Ureter (tissue), 1 donor: ENCODE results near the gene CARD9. TPM values are rescaled to one million over a fixed set of nuclear protein-coding genes. Genes with fewer than 3 reads are reported as not detected.

ENCODE experiments used
- DNase-seq: peaks from one replicate; pipeline ENCODE4 v3.0.0-alpha.2; 2020; ENCODE audit warnings: low spot score
- total RNA-seq: library from RNA; stranded (reverse); gene quantifications from one replicate; pipeline ENCODE4 v1.2.4, GENCODE V29; 2023
- donor health status: DM: yes; HTN: yes; CAD: no.

The CARD9 gene
- total RNA-seq, 1 donor from 2014 or later: 11.5 TPM

DNA sequence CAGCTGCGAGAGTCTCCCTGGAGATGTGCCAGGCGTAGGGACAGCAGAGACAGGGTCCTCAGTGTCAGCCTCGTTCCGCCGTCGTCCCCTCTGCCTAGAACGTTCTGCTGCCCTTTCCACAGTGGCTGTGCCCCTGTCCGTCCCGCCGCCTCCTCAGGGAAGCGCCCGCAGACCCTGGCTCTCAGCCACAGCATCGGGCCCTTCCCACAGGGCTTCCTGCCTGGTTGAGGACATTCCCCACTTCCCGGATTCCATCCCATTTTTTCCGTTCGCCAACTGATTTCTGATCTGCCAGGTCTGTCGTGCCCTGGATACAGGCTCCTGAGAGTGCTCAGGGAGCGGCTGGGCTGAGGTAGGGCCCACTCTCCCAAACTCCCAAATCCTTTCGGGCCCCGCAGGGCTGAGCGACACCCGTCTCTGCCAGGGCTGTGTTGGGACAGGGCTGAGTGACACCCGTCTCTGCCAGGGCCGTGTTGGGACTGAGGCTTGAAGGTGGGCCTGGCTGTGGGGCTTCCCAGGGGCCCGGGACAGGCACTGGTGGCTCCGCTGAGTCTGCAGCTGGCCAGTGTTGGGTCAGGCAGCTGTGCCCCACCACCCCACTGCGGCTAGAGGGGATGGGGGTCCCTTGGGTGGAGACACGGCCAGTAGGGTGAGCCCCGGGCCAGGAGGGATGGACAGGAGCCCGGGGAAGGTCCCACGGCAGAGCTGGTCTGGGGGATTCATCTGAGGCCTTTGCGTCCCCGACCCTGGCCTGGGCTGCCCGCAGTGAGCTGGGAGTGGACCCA is 25.8 kb downstream of the CARD9 start:
- DNase-seq: no peak

DNA sequence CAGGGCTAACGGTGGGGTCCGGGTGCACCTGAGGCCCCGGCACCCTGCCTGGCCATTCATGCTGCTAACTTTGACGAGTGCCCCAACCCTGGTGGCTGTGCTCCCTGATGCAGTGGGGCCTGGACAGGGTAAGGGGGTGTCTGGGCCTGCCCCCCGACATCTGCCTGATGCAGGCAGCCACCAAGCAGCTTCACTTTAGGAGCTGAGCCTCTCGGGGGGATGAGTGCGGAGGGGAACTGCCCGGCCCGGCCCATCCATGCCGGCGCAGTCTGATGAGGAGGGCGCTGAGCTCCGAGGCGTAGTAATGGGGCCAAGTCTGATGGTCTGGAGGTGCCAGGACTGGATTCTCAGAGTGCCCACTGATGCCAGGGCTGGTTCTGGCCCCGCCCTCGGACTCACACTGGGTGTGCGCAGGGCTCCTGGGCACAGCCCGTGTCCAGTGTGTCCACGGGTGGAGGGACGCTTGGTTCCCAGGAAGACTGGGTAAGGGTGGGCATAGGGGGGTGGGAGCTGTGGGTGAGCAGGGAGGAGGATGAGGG is 26.5 kb downstream of the CARD9 start:
- no peak for DNase-seq

DNA sequence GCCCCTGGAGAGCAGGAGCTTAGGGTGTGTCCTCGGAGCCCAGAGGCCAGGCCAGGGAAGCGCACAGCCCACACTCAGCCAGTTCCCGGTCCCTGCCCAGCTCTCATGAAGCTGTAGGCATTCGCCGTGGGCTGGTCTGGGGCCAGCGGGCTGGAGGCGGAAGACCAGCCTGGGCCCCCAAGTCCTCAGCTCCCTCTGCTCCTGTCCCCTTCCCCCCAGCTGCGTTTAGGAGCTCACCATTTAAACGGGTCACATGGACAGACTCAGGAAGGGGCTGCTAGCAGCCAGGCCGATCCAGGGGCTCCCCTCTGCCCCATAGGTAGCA is 27.4 kb downstream of the CARD9 start:
- no peak for DNase-seq

DNA sequence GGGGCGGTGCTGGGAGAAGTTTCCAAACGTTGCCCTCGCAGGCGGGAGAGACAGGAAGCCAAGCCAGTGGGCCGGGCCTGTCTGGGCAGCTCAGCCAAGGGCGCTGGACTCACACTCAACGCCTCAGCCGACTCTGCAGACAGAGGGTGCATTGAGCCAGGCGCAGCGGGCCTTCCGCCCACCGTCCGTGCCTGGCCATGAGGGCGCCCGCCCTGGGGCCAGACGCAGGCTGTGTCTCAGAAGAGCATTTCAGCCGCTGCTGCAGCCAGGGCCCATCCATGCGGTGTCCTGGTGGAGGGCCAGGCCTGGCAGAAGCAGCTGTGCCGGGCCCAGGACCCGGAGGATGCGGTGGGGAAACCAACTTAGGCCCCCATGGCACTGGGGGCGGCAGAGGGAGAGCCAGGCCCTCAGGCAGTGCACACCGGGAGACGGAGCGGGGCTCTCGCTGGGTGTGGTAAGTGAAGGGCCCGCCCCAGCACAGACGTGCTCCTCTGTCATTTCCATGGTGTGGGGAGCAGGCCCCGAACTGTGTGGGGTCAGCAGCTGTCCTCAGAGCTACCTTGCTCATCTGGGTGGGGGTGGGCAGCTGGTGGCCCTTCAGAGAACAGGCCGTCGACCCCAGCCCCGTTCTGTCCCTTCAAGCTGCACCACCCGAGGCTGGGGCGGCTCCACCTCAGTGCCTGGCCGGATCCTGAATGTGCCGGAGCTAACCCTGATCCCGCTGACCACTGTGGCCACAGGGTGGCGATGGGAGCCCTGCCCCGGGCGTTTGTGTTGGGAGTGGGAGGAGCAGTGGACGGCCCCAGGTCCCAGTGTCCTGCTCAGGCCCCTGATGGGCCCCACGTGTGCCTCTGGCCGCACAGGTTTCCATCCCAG is 27.9 kb downstream of the CARD9 start:
- DNase-seq: peak; percentile 75

DNA sequence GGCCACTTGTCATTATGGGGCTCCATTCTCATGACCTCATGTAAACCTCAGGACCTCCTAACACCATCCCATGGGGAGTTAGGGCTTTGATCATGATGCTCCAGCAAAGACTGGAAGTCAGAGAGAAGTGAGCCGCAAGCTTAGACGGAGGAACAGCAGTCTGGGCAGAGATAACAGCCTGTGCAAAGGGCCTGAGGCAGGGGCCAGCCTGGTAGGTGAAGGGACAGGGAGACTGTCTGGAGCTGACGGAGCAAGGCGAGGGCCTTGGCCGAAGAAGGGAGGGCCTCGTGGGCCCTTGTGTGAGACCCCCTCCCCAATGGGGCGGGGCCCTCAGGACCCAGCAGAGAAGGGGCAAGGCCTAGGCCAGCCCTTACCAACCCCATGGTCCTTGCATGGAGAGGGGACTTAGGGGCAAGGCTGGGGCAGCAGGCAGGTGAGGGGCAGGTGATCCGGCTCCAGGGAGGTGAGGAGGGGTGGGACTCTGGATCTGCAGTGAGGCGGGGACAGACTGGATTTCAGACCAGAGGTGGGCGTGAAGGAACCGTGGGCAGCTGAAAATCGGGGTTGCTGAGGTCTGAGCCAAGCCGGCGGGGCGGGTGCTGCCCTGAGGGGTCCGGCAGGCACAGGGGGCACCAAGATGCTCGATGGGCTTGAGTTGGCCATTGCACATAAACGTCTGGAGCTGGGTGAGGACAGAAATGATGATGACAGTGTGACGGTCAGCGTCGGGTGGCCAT is 28.8 kb downstream of the CARD9 start:
- no peak for DNase-seq

DNA sequence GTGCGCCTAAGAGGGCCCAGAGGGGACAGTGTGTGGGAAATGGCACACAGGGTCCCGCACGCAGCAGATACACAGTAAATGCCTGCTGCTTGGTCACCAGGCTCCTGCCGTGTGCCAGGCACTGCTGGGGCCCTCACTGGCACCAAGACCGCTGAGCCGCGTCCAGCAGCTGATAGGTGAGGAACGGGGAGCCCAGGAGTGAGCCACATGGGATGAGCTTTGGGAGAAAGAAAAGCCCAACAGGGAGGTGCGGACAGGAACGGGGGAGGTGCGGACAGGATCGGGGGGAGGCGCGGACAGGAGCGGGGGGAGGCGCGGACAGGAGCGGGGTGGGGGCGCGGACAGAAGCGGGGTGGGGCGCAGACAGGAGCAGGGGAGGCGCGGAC is 29.6 kb downstream of the CARD9 start:
- no peak for DNase-seq

DNA sequence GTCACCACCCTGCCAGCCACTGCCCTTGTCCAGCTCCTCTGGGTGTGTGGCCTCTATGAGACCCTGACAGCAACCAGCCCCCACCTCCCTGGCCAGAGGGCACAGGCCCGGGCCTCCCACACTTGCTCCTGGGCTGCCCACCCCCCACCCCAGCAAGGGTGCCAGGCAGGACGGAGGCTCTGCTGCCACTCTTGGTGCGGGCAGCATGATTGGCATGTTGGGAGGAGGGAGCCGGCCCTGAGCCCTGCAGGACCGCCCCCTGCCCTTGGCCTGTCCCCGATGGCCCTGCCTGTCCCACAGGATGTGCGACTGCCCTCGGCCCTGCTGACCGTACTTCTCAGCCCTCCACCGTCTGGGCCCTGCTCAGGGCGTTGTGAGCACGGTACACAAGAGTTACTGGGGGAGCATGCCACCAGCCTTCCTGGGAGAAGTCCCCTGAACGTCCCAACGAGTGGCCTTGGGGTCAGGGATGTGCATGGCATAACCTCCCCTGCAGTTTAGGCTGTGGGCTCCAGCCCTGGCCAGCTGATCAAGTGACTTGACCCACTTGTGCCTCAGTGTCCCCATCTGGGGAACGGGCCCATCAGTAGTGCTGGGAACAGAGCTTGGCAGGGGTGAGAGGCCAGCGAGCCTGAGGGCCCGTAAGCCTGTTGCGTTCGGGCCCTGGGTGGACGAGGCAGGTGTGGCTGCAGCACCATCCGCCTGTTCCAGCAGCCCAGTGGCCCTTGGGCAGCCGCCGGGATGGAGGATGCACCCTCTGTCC is 30.2 kb downstream of the CARD9 start:
- no peak for DNase-seq

DNA sequence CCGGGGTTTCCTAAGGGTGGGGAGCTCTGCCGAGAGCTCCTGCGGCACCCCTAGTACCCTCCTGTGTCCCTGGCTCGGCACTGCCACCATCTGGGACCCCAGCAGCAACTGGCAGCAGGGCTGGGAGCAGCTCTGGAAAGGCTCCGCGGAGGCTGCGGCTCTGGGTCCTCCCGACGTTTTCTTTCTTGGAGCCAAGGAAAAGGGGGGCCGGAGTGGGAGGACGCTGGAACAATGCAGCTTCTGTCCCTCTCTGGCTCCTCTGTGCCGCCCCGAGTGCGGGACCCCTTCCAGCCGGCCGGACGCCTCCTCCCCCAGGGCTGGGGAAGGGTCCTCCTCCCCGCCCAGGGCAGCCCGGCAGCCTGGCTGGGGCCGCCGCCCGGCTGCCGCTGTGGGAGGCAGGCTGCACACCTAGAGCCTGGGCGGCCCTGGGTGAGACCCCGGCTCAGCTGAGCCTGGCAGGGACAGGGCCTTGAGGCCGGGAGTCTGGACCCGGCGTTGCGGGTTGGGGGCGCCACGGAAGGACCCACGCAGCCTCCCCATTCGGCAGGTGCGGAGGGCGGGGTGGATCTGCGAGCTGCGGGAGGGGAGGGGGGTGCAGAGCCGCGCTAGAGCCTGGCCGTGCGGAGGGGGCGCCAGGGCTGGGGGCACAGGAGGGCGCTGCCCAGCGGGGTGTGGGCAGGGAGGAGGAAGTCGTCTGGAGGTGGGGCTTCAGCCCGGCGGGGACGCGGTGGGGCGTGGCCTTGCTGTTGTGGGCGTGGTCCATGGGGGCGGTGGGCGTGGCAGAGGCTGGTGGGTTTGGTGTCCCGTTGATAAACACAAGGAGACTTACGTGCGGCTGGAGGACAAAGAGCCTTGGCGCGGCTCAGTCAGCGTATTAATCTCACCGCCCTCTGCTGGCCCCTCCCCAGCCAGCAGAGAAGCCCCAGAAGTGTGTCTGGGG is 31.0 kb downstream of the CARD9 start:
- DNase-seq: peak; percentile 87

DNA sequence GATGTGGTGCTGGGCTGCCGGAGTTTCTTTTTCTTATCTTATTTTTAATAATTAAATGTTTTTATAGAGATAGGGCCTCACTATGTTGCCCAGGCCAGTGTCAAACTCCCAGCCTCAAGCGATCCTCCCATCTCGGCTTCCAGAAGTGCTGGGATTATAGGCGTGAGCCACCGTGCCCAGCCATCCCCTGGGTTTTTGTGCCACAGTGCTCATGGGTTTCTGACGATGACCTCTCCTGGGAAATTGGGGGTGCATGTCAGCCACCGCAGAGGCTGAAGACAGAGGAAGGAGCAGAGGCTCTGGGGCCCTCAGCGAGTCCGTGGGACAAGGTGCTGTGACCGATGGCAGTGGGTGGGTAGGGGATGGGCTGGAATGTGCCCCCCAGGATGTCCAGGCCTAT is 31.7 kb downstream of the CARD9 start:
- DNase-seq: no peak

DNA sequence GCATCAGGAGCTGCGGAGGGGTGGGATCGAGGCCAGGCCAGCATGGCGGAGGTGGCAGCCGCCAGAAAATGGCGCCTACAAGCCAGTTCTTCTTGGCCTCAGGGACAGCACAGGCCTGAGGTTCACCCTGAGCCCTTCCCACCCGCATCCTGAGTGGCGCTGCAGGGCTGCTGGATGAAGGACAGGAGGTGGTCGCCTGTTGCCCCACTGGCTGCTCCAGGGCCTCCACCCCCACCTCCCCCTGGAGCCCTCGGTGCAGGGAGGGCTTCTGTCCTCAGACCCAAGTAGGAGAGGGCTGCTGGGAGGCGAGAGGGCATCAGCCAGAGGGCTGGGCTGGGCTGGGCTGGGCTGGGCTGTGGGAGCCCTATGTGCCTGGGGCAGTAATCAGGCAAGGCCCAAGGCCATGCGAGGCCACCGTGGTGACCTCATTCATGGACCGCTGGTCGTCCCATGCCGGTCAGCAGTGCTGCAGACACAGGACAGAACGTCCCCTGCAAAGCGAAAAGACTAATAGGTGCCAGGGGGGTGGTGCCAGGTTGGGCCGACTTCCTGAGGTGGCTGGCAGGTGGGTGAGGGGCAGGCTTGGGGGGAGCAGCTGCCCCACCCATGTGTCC is 32.3 kb downstream of the CARD9 start:
- no peak for DNase-seq

DNA sequence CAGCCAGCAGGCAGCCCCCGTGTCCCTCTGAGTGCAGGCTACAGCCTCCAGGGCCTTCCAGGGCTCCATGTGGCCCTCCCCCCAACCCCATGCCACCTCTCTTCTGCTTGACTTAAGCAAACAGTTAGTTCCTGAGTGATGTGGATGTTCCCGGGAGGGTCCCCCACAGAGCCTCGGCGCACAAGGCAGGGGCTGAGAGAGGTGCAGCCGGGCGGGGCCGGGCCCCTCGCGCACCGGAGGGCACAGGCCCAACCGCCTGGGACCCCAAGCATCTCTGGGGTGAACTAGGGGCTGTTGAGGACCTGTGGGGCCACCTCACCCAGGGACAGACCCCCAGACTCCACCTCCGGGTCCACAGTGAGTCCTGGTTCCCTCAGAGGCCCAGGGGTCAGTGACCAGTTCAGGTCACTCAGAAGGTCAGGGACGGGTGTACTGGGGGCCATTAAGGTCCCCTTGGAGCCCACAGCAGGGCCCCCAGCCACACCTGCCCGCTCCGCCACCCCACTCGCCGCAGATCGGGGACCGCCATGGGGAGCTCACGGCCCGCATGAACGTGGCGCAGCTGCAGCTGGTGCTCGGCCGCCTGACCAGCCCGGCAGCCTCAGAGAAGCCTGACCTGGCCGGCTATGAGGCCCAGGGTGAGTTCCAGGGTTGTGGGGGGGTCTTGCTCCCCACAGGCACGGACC is 33.0 kb downstream of the CARD9 start:
- no peak for DNase-seq

DNA sequence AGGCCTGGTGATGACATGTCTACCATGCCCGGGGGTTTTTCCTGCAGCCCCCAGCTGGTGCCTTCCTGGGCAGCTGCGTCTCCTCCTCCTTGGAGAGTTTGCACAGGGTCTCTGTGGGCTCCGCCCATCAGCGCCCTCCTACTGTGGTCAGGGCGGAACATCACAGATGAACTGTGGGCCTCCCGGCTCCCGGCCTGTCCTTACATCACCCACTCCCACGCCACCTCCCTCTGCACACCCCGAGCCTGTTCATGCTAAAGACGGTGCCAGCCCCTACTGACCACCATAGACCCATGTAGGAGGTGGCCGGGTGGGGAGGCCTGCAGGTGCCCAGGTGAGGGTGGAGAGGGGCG is 33.5 kb downstream of the CARD9 start:
- DNase-seq: no peak

DNA sequence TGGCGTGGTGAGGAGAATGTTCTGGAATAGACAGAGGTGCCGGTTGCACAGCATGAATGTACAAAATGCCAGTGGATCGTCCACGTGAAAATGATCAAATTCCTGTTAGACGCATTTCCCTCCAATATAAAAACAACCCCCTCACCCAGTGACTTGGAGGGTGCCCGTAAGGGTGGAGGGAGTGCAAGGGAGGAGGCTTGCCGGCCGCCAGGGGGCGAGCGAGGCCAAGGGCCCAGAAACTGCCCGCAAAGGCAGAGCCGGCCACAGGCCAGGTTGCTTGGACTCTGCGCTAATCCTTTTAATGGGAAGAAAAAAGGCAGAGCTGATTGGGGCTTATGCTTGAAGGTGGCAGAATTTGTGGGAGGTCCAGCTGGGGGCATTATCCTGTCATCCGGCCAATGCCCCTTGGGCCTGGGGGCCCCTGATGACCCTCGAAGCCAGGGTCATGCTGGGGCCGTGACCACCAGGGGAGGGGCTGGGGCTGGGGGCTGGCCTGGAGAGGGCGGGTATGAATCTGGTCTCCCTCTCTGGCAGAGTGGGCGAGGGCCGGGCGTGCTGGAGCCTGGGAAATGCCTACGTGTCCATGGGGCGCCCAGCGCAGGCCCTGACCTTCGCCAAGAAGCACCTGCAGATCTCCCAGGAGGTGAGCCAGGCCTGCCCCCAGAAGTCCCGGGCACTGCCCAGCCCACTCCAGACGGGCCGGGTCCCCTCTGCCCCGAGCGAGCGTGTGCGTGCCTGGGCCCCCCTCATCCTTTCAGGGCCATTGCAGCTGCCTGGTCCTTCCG is 34.1 kb downstream of the CARD9 start:
- DNase-seq: no peak

DNA sequence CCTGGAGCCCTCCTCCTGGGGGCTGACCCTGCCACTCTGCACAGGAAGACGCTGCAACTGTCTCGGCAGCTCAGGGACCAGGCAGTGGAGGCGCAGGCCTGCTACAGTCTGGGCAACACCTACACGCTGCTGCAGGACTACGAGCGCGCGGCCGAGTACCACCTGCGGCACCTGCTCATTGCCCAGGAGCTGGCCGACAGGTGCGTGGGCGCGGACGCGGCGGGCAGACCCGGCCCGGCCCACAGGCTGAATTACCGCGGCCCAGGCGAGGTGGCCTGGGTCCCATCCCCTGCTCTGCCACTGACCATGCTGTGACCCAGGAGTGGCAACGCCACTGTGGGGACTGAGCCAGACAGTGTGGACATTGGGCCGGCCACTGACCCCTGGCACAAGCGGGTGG is 35.0 kb downstream of the CARD9 start:
- DNase-seq: no peak

DNA sequence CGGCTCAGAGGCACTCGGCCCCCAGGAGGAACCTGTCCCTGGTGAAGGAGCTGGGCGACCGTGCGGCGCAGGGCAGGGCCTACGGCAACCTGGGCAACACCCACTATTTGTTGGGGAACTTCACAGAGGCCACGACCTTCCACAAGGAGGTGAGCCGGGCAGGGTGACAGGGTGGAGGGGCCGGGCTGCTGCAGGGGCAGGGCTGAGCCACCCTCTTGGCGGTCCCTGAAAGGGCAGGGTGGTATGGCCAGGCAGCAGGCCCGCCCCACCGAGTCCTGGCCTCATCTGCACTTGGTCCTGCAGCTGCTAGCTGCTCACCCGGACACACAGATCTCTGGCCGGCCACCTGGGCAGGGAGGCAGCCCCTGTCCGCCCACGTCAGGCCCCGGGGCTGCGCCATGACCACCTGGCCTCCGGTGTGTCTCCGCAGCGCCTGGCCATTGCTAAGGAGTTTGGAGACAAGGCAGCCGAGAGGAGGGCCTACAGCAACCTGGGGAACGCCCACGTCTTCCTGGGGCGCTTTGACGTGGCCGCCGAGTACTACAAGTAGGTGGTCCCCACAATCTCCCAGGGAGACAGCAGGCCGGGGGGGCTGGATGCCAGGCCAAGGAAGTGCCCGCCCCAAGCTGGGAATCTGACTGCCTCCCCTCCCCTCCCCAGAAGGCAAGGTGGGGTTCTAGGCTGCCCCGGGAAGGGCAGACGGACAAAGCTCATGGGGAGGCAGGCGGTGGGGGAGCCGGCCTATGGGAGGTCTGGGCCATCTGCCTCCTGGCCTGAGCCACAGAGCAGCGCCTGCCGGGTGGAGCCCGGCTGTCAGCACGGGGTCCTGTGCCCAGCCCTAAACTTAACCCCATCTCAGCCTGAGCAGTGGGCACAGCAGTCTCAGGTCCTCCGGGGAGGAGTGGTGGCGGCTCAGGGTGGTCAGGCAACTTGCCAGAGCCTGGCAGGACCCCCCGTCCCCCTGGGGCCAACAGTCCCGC is 35.8 kb downstream of the CARD9 start:
- no peak for DNase-seq

DNA sequence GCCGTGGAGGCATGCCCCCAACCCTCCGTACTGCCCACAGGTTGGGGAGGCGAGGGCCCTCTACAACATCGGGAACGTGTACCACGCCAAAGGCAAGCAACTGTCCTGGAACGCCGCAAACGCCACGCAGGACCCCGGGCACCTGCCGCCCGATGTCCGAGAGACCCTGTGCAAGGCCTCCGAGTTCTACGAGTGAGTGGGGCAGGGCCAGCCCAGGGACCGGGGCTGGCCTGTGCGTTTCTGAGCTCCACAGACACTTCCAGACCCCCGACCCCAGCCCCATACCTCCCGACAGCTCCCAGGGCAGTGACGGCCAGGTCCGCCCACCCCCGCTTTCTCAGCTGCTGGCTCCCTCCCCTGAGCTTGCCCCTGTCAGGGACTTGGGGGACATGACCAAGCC is 36.6 kb downstream of the CARD9 start:
- no peak for DNase-seq

DNA sequence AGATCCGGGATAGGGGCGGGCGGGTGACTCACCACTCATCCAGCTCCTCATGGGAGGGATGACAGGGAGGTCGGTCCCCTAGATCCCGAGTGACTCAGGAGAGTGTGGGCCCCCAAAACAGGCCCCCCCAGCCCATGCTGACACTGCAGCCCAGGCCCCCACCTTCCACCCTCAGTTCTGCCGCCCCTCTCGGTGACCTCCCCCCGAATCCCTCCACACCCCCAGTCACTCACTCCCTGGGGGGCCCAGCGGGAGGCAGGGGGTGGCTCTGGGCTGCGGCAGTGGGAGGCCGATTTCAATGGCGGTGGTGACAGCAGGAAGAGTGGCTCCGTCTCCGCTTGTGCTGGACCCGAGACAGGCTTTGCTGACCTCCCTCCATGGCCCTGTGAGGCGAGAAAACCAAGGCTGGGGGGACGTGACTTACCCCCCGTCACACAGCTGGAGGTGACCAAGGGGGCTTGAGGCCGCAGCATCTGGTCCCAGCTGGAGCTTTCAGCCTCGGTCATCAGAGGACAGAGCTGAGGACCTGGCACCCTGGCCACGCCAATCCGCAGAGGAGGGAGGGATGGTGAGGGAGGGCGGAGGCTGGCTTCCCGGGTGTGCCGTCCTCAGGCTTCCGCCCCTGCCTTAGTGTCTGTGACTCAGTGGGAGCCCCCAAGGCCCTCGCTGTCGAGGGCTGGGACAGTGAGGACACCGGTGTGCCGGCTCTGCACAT is 37.2 kb downstream of the CARD9 start:
- no peak for DNase-seq
